Measurements from ENCODE around the gene GRIN1. TPM values are rescaled to one million over a fixed set of nuclear protein-coding genes. Genes with fewer than 3 reads are reported as not detected.
A peak's percentile ranks its signal among the peaks of the same experiment; 100 is the strongest.

The GRIN1 gene
- total and polyA plus RNA-seq, 2 of the 13 experiments (the other 11 are each of a cell fraction or from before 2014, with no cell fraction given): 0.13 TPM; not detected in 1

GRCh38 chr9:137198051-137198901 is 59.3 kb downstream of the GRIN1 start (continued):
- TF ChIP-seq FUBP1 (CRISPR knock-in tag; IDR thresholded peaks at IDR 0.05; ENCODE audit: borderline replicate concordance): no peak
- TF ChIP-seq ZMYM2 (CRISPR knock-in tag; IDR thresholded peaks at IDR 0.05): no peak
- TF ChIP-seq ZNF124 (CRISPR knock-in tag; IDR thresholded peaks at IDR 0.05): 0 out of 2 replicates have a peak, but pooled peaks have one; percentile 21
- no peak for TF ChIP-seq ZFP36L2 (CRISPR knock-in tag; IDR thresholded peaks at IDR 0.05)
- no peak for TF ChIP-seq TBP (CRISPR knock-in tag; IDR thresholded peaks at IDR 0.05)
- TF ChIP-seq ZNF337 (CRISPR knock-in tag; IDR thresholded peaks at IDR 0.05; ENCODE audit: borderline replicate concordance, low read depth): no peak
- 0 out of 2 replicates have a peak, but pooled peaks have one; percentile 19 for TF ChIP-seq ZNF710 (CRISPR knock-in tag; IDR thresholded peaks at IDR 0.05; ENCODE audit: borderline replicate concordance)
- no peak for TF ChIP-seq NFIB (CRISPR knock-in tag; IDR thresholded peaks at IDR 0.05; ENCODE audit: borderline replicate concordance)
- TF ChIP-seq RARA (CRISPR knock-in tag; IDR thresholded peaks at IDR 0.05): peak; percentile 43; the same call in 1 of the 2 replicates
- no peak for TF ChIP-seq TOE1 (CRISPR knock-in tag; IDR thresholded peaks at IDR 0.05)
- no peak for TF ChIP-seq ZNF383 (CRISPR knock-in tag; IDR thresholded peaks at IDR 0.05; ENCODE audit: borderline replicate concordance)
- TF ChIP-seq ZNF546 (CRISPR knock-in tag; conservative IDR thresholded peaks at IDR 0.05): 0 out of 2 replicates have a peak, but pooled peaks have one; percentile 30
- TF ChIP-seq TFE3 (CRISPR knock-in tag; IDR thresholded peaks at IDR 0.05): peak; percentile 68; the same call in 1 of the 2 replicates
- no peak for TF ChIP-seq ZNF121 (CRISPR knock-in tag; IDR thresholded peaks at IDR 0.05)
- TF ChIP-seq ZSCAN31 (CRISPR knock-in tag; IDR thresholded peaks at IDR 0.05; ENCODE audit: low read depth): no peak
- TF ChIP-seq AFF4 (CRISPR knock-in tag; IDR thresholded peaks at IDR 0.05): 0 out of 2 replicates have a peak, but pooled peaks have one; percentile 79
- TF ChIP-seq MXD3 (CRISPR knock-in tag; IDR thresholded peaks at IDR 0.05): no peak

Measured in HepG2 (cell line).